DMS153 (cell line): Measurements from ENCODE around the gene FUZ.
A peak's percentile ranks its signal among the peaks of the same experiment; 100 is the strongest.
"Not testable (repeated sequence)": the region's sequence is repeated elsewhere in the genome, so short reads cannot be mapped to it uniquely, and the experiment has no call there.

Experiments
- DNase-seq: peaks from one replicate; lab custom pipeline; 2025; lab: John Stamatoyannopoulos, UW

Gene FUZ

GRCh38 chr19:49830766-49831165 is 17.7 kb upstream of the FUZ start:
- no peak for DNase-seq

GRCh38 chr19:49829721-49830120 is 16.6 kb upstream of the FUZ start:
- no peak for DNase-seq

GRCh38 chr19:49829200-49829599 is 16.1 kb upstream of the FUZ start:
- DNase-seq, result no peak

GRCh38 chr19:49827034-49827433 is 13.9 kb upstream of the FUZ start:
- DNase-seq, result no peak

- no peak for DNase-seq
These were observed 11.6 kb upstream of the FUZ start for GRCh38 chr19:49824662-49825061.

- DNase-seq, result peak; percentile 60
These were observed 10.4 kb upstream of the FUZ start for GRCh38 chr19:49823472-49823871.

- DNase-seq, result peak; percentile 80
These were observed 7.0 kb upstream of the FUZ start for GRCh38 chr19:49820125-49820524.

- DNase-seq, result not testable (repeated sequence)
These were observed 6.5 kb upstream of the FUZ start for GRCh38 chr19:49819452-49820115.

GRCh38 chr19:49818649-49819370 is 5.7 kb upstream of the FUZ start:
- DNase-seq, result no peak

- DNase-seq, result peak; percentile 82
These were observed 5.0 kb upstream of the FUZ start, which contains the start of gene MED25 for GRCh38 chr19:49817964-49818648. Gene MED25 (plus strand): TSS chr19:49818289. CDS start chr19:49818342, 53 bp downstream.

- DNase-seq, result no peak
These were observed 3.5 kb upstream of the FUZ start for GRCh38 chr19:49816590-49816989.

- DNase-seq, result no peak
These were observed 918 bp upstream of the FUZ start for GRCh38 chr19:49814010-49814409.

- DNase-seq, result no peak
These were observed 568 bp downstream of the FUZ start for GRCh38 chr19:49812452-49812996.

GRCh38 chr19:49811328-49811727 is 1.8 kb downstream of the FUZ start:
- no peak for DNase-seq

GRCh38 chr19:49809941-49810389 is 3.1 kb downstream of the FUZ start:
- DNase-seq, result no peak

- DNase-seq, result no peak
These were observed 3.7 kb downstream of the FUZ start for GRCh38 chr19:49809160-49809940.

GRCh38 chr19:49808711-49809159 is 4.4 kb downstream of the FUZ start:
- DNase-seq, result peak; percentile 86

- no peak for DNase-seq
These were observed 5.0 kb downstream of the FUZ start for GRCh38 chr19:49807904-49808675.

- no peak for DNase-seq
These were observed 5.8 kb downstream of the FUZ start for GRCh38 chr19:49807058-49807903.

- DNase-seq, result no peak
These were observed 6.5 kb downstream of the FUZ start for GRCh38 chr19:49806620-49806959.
